ENCODE results near the gene C2CD2L.
"Not testable (repeated sequence)": the region's sequence is repeated elsewhere in the genome, so short reads cannot be mapped to it uniquely, and the experiment has no call there.

C2CD2L gene

GRCh38 chr11:119115484-119116234 is 8.5 kb downstream of the C2CD2L start:
- DNase-seq (ENCODE audit: low read depth) = no peak

GRCh38 chr11:119116235-119116594 is 9.1 kb downstream of the C2CD2L start:
- DNase-seq (ENCODE audit: low read depth) = no peak

- no peak for DNase-seq (ENCODE audit: low read depth)
These were observed 9.5 kb downstream of the C2CD2L start for GRCh38 chr11:119116601-119117000.

GRCh38 chr11:119117004-119117706 is 10.0 kb downstream of the C2CD2L start:
- DNase-seq (ENCODE audit: low read depth) = no peak

GRCh38 chr11:119118227-119118626 is 11.1 kb downstream of the C2CD2L start:
- DNase-seq (ENCODE audit: low read depth) = no peak

- DNase-seq (ENCODE audit: low read depth) = no peak
These were observed 11.8 kb downstream of the C2CD2L start for GRCh38 chr11:119118946-119119345.

- DNase-seq (ENCODE audit: low read depth) = no peak
These were observed 13.5 kb downstream of the C2CD2L start for GRCh38 chr11:119120639-119121007.

GRCh38 chr11:119121008-119121810 is 14.1 kb downstream of the C2CD2L start, which contains the start of gene HINFP:
Gene HINFP, plus strand, starts transcription at chr11:119121580. Its CDS starts 5,365 bp downstream, at chr11:119126945.
- peak; percentile 100 for DNase-seq (ENCODE audit: low read depth)

DNA sequence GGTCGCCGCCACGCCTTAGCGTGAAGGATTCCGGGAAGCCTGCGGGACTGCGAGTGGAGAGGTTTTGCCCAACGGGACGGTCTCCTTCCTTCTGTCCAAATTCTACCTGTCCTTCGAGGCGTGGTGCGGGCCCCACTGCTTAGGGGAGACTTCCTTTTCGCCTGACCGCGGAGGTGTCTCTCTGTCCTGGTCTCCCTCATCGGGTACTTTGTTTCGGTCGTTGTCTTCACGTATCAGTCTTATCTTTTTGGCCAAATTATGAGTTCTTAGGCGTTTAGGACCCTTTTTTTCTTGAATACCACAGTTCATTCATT is 14.6 kb downstream of the C2CD2L start:
- no peak for DNase-seq (ENCODE audit: low read depth)

GRCh38 chr11:119125821-119126220 is 18.7 kb downstream of the C2CD2L start:
- DNase-seq (ENCODE audit: low read depth) = no peak

GRCh38 chr11:119126675-119127268 is 19.6 kb downstream of the C2CD2L start:
- no peak for DNase-seq (ENCODE audit: low read depth)

GRCh38 chr11:119130662-119131061 is 23.5 kb downstream of the C2CD2L start:
- DNase-seq (ENCODE audit: low read depth) = no peak

GRCh38 chr11:119134389-119134978 is 27.3 kb downstream of the C2CD2L start:
- DNase-seq (ENCODE audit: low read depth) = no peak

- not testable (repeated sequence) for DNase-seq (ENCODE audit: low read depth)
These were observed 32.1 kb downstream of the C2CD2L start for GRCh38 chr11:119139276-119139675.

GRCh38 chr11:119144825-119145486 is 37.8 kb downstream of the C2CD2L start:
- DNase-seq (ENCODE audit: low read depth) = no peak

GRCh38 chr11:119145551-119145950 is 38.4 kb downstream of the C2CD2L start:
- no peak for DNase-seq (ENCODE audit: low read depth)

GRCh38 chr11:119147604-119148333 is 40.6 kb downstream of the C2CD2L start:
- DNase-seq (ENCODE audit: low read depth) = no peak

DNA sequence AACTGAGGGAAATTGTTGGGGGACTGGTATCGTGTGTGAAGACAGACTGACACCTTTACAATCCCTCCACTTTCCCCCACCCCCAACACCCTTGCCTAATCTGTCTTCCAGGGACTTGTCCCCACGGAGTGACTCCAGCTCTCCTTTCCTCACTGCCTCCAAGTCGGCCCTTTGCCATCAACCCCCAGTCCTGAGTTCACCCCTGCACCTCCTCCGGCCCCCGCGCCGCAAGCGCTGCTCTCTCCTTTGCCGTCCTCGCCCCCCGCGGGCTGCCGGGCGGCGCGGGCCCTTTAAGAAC is 41.5 kb downstream of the C2CD2L start:
- no peak for DNase-seq (ENCODE audit: low read depth)

DNA sequence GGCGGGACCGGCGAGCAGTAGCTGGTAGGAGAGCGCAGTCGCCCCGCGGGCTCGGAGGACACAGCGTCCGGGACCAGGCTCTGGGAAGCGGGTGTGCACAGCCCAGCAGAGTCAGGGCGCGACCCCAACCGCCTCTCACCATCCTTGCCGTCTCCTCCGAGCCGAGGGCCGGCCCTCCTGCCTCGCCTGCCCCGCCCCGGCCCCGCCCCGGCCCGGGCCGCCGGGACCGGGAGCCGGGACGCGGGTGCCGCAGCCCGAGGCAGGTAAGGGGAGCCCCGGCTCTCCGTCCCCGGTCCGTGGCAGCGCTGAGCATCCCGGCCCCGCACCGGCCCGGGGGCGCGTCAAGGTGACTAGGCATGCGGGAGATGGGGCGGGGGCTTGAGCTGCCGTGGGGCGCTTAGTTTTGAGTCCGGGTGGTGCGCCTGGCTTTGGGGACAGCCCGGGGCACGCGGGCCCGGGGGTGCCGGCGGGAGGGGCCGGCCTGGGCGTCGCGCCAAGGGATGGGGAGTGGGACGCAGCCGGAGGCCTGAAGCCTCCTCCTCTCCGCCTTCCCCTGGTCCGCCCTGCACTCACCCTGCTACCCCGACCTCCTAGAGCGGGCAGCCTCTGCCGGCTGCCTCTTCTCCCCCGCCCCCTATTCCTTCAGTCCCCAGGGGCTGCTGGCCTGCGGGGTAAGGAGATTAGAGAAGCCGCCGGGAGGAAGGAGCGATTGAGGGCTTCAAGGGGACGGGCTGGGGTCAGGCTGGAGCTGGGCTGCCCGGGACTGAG is 42.1 kb downstream of the C2CD2L start, which contains the start of gene ABCG4:
ABCG4 (plus strand) TSS at position 35 of the 768 bp plus-strand sequence. CDS start 914 bp downstream, outside the sequence.
- peak; percentile 4 for DNase-seq (ENCODE audit: low read depth)

DNA sequence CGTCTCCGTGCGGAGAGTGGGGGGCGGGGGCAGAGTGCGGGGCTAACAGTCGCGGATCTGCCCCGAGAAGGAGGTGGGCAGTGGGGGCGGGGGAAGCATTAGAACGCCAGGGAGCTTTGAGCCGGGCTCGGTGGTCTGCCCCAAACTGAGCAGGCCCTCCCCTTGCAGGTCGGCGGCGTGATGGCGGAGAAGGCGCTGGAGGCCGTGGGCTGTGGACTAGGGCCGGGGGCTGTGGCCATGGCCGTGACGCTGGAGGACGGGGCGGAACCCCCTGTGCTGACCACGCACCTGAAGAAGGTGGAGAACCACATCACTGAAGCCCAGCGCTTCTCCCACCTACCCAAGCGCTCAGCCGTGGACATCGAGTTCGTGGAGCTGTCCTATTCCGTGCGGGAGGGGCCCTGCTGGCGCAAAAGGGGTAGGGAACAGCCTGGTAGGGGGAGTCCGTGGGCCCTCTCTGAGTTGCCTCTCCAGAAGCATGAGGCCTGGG is 42.7 kb downstream of the C2CD2L start:
- no peak for DNase-seq (ENCODE audit: low read depth)
